GM12864 (cell line): Measurements from ENCODE around the gene ADAMTS7.
A peak's percentile ranks its signal among the peaks of the same experiment; 100 is the strongest.

Experiments
- DNase-seq: peaks from one replicate; pipeline ENCODE4 v3.0.0-alpha.2; 2011; ENCODE audit warnings: low read depth
- H3K4me3 ChIP-seq: 2 replicates; pipeline ENCODE4 v1.5.1; 2011; ENCODE audit warnings: mild to moderate bottlenecking, low read depth, low read length, control low read depth
- TF ChIP-seq, protein P1 (sequence below): IDR thresholded peaks from 2 replicates; pipeline ENCODE4 v1.5.1; 2011; ENCODE audit warnings: low read depth, mild to moderate bottlenecking, moderate library complexity, low read length, control low read depth, inconsistent platforms; ENCODE audit errors: missing control alignments

Gene ADAMTS7

GRCh38 chr15:78712797-78713515 lies 98.3 kb downstream of the ADAMTS7 start:
- DNase-seq: no peak
- H3K4me3 ChIP-seq: no peak overlapping the region
- TF ChIP-seq, protein P1, sequence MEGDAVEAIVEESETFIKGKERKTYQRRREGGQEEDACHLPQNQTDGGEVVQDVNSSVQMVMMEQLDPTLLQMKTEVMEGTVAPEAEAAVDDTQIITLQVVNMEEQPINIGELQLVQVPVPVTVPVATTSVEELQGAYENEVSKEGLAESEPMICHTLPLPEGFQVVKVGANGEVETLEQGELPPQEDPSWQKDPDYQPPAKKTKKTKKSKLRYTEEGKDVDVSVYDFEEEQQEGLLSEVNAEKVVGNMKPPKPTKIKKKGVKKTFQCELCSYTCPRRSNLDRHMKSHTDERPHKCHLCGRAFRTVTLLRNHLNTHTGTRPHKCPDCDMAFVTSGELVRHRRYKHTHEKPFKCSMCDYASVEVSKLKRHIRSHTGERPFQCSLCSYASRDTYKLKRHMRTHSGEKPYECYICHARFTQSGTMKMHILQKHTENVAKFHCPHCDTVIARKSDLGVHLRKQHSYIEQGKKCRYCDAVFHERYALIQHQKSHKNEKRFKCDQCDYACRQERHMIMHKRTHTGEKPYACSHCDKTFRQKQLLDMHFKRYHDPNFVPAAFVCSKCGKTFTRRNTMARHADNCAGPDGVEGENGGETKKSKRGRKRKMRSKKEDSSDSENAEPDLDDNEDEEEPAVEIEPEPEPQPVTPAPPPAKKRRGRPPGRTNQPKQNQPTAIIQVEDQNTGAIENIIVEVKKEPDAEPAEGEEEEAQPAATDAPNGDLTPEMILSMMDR: no peak

DNA sequence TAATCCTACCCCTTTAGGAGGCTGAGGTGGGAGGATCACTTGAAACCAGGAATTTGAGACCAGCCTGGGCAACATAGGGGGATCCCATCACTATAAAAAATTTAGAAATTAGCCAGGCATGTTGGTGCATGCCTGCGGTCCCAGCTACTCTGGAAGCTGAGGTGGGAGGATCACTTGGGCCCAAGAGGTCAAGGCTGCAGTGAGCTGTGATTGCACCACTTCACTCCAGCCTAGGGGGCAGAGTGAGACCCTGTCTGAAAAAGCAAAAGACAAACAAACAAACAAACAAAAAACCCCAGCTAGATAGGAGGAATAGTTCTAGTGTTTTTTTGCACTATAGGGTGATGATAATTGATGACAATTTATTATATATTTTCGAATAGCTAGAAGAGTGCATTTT lies 99.6 kb downstream of the ADAMTS7 start:
- DNase-seq: no peak
- TF ChIP-seq, protein P1: no peak
- no peak overlapping the region for H3K4me3 ChIP-seq

- TF ChIP-seq, protein P1: peak; percentile 96
- H3K4me3 ChIP-seq: no peak overlapping the region
- DNase-seq: no peak
Observed at GRCh38 chr15:78709263-78709882, 101.9 kb downstream of the ADAMTS7 start.
